Measurements from ENCODE around the gene FRMD8.

DNA sequence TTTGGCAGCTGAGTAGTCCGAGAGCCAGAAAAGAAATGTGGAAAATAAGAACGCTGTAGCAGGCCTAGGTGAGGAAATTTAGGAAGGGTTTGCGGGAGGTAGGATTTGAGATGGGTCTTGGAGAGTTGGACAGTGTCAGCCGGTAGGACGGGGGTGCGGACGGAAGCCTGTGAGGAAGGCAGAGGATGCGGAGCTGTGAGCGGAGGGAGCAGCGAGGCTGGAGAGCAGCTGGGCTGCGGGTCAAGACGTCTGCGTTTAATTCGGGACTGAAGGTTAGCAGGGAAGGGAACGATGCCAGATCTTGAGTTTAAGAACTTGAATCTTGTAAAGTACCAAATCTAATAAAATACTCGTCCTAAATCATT lies 32.6 kb upstream of the FRMD8 start:
- TF ChIP-seq EZH2 (IDR thresholded peaks at IDR 0.05; ENCODE audit: borderline replicate concordance, low read depth, low read length, poor library complexity, severe bottlenecking) = no peak
- TF ChIP-seq, protein P1, sequence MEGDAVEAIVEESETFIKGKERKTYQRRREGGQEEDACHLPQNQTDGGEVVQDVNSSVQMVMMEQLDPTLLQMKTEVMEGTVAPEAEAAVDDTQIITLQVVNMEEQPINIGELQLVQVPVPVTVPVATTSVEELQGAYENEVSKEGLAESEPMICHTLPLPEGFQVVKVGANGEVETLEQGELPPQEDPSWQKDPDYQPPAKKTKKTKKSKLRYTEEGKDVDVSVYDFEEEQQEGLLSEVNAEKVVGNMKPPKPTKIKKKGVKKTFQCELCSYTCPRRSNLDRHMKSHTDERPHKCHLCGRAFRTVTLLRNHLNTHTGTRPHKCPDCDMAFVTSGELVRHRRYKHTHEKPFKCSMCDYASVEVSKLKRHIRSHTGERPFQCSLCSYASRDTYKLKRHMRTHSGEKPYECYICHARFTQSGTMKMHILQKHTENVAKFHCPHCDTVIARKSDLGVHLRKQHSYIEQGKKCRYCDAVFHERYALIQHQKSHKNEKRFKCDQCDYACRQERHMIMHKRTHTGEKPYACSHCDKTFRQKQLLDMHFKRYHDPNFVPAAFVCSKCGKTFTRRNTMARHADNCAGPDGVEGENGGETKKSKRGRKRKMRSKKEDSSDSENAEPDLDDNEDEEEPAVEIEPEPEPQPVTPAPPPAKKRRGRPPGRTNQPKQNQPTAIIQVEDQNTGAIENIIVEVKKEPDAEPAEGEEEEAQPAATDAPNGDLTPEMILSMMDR (conservative IDR thresholded peaks at IDR 0.05; ENCODE audit: low read depth, low read length) = no peak

Data from A673 (cell line).